H9 (cell line): ENCODE data around the gene CCDC175. TPM values are rescaled to one million over a fixed set of nuclear protein-coding genes. Genes with fewer than 3 reads are reported as not detected.

Experiments used
- DNase-seq: peaks from one replicate; pipeline ENCODE4 v3.0.0-alpha.2; 2017
- H2AFZ ChIP-seq: one replicate; pipeline ENCODE4 v1.6.1; 2013; ENCODE audit warnings: mild to moderate bottlenecking, low read length, control low read depth, moderate library complexity
- H2AK5ac ChIP-seq: 2 replicates; pipeline ENCODE4 v1.6.1; 2013; ENCODE audit warnings: low read length, control low read depth, mixed read lengths; ENCODE audit not compliant: insufficient read length
- H2BK120ac ChIP-seq: one replicate; pipeline ENCODE4 v1.6.1; 2013; ENCODE audit warnings: low read depth, mild to moderate bottlenecking, low read length, control low read depth, inconsistent platforms; ENCODE audit not compliant: poor library complexity, severe bottlenecking
- H2BK12ac ChIP-seq: 2 replicates; pipeline ENCODE4 v1.6.1; 2013; ENCODE audit warnings: low read length, control low read depth, mixed read lengths, low read depth; ENCODE audit not compliant: insufficient read length
- H2BK15ac ChIP-seq: 2 replicates; pipeline ENCODE4 v1.6.1; 2013; ENCODE audit warnings: low read depth, low read length, control low read depth
- H2BK20ac ChIP-seq: one replicate; pipeline ENCODE4 v1.6.1; 2013; ENCODE audit warnings: low read depth, mild to moderate bottlenecking, low read length, control low read depth, inconsistent platforms; ENCODE audit not compliant: poor library complexity, severe bottlenecking
- H2BK5ac ChIP-seq: 2 replicates; pipeline ENCODE4 v1.6.1; 2013; ENCODE audit warnings: low read length, control low read depth, mixed read lengths; ENCODE audit not compliant: insufficient read length
- H3K14ac ChIP-seq: 2 replicates; pipeline ENCODE4 v1.6.1; 2013; ENCODE audit warnings: low read length, control low read depth; ENCODE audit not compliant: insufficient read depth
- H3K18ac ChIP-seq: 2 replicates; pipeline ENCODE4 v1.6.1; 2013; ENCODE audit warnings: low read depth, mild to moderate bottlenecking, mixed read lengths, low read length, control low read depth; ENCODE audit not compliant: insufficient read length
- H3K23ac ChIP-seq: 2 replicates; pipeline ENCODE4 v1.6.1; 2013; ENCODE audit warnings: low read length, control low read depth, mixed read lengths, low read depth; ENCODE audit not compliant: insufficient read length
- H3K23me2 ChIP-seq: 2 replicates; pipeline ENCODE4 v1.6.1; 2013; ENCODE audit warnings: low read depth, mild to moderate bottlenecking, mixed read lengths, low read length, control low read depth; ENCODE audit not compliant: insufficient read length, poor library complexity, severe bottlenecking
- H3K27ac ChIP-seq: 2 replicates; pipeline ENCODE4 v1.5.1; 2013; ENCODE audit warnings: low read length, control low read depth, mixed read lengths, low read depth; ENCODE audit not compliant: insufficient read length
- H3K27me3 ChIP-seq: 2 replicates; pipeline ENCODE4 v1.6.1; 2013; ENCODE audit warnings: low read length, control low read depth, inconsistent platforms; ENCODE audit not compliant: insufficient read depth
- H3K4ac ChIP-seq: 2 replicates; pipeline ENCODE4 v1.6.1; 2013; ENCODE audit warnings: low read depth, mild to moderate bottlenecking, control low read depth, inconsistent platforms, low read length, moderate library complexity
- H3K4me1 ChIP-seq: 2 replicates; pipeline ENCODE4 v1.6.1; 2013; ENCODE audit warnings: low read length, control low read depth, inconsistent platforms; ENCODE audit not compliant: insufficient read depth
- H3K4me2 ChIP-seq: 2 replicates; pipeline ENCODE4 v1.6.1; 2013; ENCODE audit warnings: low read length, control low read depth, mixed read lengths; ENCODE audit not compliant: insufficient read length, insufficient read depth
- H3K56ac ChIP-seq: 2 replicates; pipeline ENCODE4 v1.6.1; 2013; ENCODE audit warnings: low read depth, mild to moderate bottlenecking, mixed read lengths, low read length, control low read depth; ENCODE audit not compliant: insufficient read length
- H3K79me1 ChIP-seq: 2 replicates; pipeline ENCODE4 v1.6.1; 2013; ENCODE audit warnings: low read depth, mild to moderate bottlenecking, moderate library complexity, low read length, control low read depth, inconsistent platforms; ENCODE audit not compliant: insufficient read depth, poor library complexity, severe bottlenecking
- H3K79me2 ChIP-seq: 2 replicates; pipeline ENCODE4 v1.6.1; 2013; ENCODE audit warnings: low read length, control low read depth, inconsistent platforms; ENCODE audit not compliant: insufficient read depth
- H3K9ac ChIP-seq: 2 replicates; pipeline ENCODE4 v1.6.1; 2013; ENCODE audit warnings: low read length, control low read depth, mixed read lengths; ENCODE audit not compliant: insufficient read length; ENCODE audit errors: extremely low read depth
- H3K9me3 ChIP-seq: one replicate; pipeline ENCODE4 v1.6.1; 2013; ENCODE audit warnings: low read depth, low read length, inconsistent platforms; ENCODE audit not compliant: control insufficient read depth
- H3T11ph ChIP-seq: one replicate; pipeline ENCODE4 v1.6.1; 2013; ENCODE audit warnings: mild to moderate bottlenecking, low read length, control low read depth, inconsistent platforms
- H4K20me1 ChIP-seq: one replicate; pipeline ENCODE4 v1.6.1; 2013; ENCODE audit not compliant: control insufficient read depth, insufficient read length, insufficient read depth
- H4K5ac ChIP-seq: 2 replicates; pipeline ENCODE4 v1.6.1; 2013; ENCODE audit warnings: low read depth, mild to moderate bottlenecking, mixed read lengths, low read length, control low read depth; ENCODE audit not compliant: insufficient read length
- H4K8ac ChIP-seq: replicated peaks from 2 replicates; pipeline ENCODE4 v1.6.1; 2013; ENCODE audit warnings: low read length, control low read depth, mixed read lengths, low read depth; ENCODE audit not compliant: insufficient read length
- H4K91ac ChIP-seq: 2 replicates; pipeline ENCODE4 v1.6.1; 2013; ENCODE audit warnings: low read depth, mild to moderate bottlenecking, moderate library complexity, mixed read lengths, low read length, control low read depth; ENCODE audit not compliant: insufficient read length
- H3K27ac Mint-ChIP-seq, 3 experiments: 2 replicates in 2 of 3; 3 replicates in 1 of 3; pipeline ENCODE4 v1.8.0; 2020 to 2021; ENCODE audit warnings: mixed read lengths in 3 of 3, mild to moderate bottlenecking in 1 of 3, moderate library complexity in 1 of 3
- H3K27me3 Mint-ChIP-seq: 2 replicates; pipeline ENCODE4 v1.8.0; 2021; ENCODE audit warnings: low read depth, mild to moderate bottlenecking, moderate library complexity, mixed read lengths
- H3K36me3 Mint-ChIP-seq, 3 experiments: 2 replicates in 2 of 3; 3 replicates in 1 of 3; pipeline ENCODE4 v1.8.0; 2020 to 2021; ENCODE audit warnings: low read depth in 3 of 3, mixed read lengths in 3 of 3; ENCODE audit not compliant: insufficient read depth in 1 of 3
- H3K4me1 Mint-ChIP-seq, 2 experiments: 2 replicates each; pipeline ENCODE4 v1.8.0; 2020; ENCODE audit warnings: mixed read lengths in 2 of 2
- H3K4me3 Mint-ChIP-seq, 2 experiments: 2 replicates in 1 of 2; 3 replicates in 1 of 2; pipeline ENCODE4 v1.8.0; 2020 to 2021; ENCODE audit warnings: mild to moderate bottlenecking in 2 of 2, mixed read lengths in 2 of 2, moderate library complexity in 1 of 2
- H3K9me3 Mint-ChIP-seq, 2 experiments: 2 replicates in 1 of 2; 3 replicates in 1 of 2; pipeline ENCODE4 v1.8.0; 2020; ENCODE audit warnings: mild to moderate bottlenecking in 2 of 2, mixed read lengths in 2 of 2, moderate library complexity in 1 of 2
- CTCF ChIP-seq: fragments of 200-600 bp; sonication (generic); conservative IDR thresholded peaks from 3 replicates; pipeline ENCODE4 v1.8.0; 2021; ENCODE audit warnings: antibody characterized with exemption, mild to moderate bottlenecking
- WGBS: extraction: QIAGEN DNeasy Blood & Tissue Kit; methylation state at CpG from one replicate; pipeline ENCODE4 v1.1.7; 2013; ENCODE audit warnings: missing lambda C conversion rate, low lambda C conversion rate, mixed read lengths; ENCODE audit not compliant: insufficient read length; ENCODE audit errors: extremely low coverage; 5-methylcytosine and 5-hydroxymethylcytosine counted together
- total RNA-seq: library from RNA; stranded (reverse); gene quantifications from 2 replicates; pipeline ENCODE4 v1.2.1, GENCODE V29; 2021

CCDC175 gene
- total RNA-seq, 1 experiment from 2014 or later = 0.09 TPM

- Histone ChIP-seq H3K4me1 (no peaks in the 10 kb centered on the region), H3K4ac (no peak overlapping the region), H4K20me1 (no peaks in the 10 kb centered on the region), H2BK15ac (no peak overlapping the region), H3K23ac (no peak overlapping the region), H2BK12ac (no peak overlapping the region), H4K5ac (no peak overlapping the region), H3K27ac (no peak overlapping the region), H3K18ac (no peak overlapping the region), H4K8ac (no peak overlapping the region), H3K79me1 (no peaks in the 10 kb centered on the region), H2BK5ac (no peak overlapping the region), H3K4me2 (peak overlapping the region; percentile 36), H2AFZ (no peak overlapping the region), H2AK5ac (no peak overlapping the region), H3K79me2 (no peaks in the 10 kb centered on the region), H4K91ac (no peak overlapping the region), H3K23me2 (peaks cover 12% of the 10 kb centered on the region), H3T11ph (no peak overlapping the region), H2BK20ac (no peak overlapping the region), H3K9me3 (no peaks in the 10 kb centered on the region), H3K9ac (peak overlapping the region; percentile 32), H3K14ac (no peak overlapping the region), H3K27me3 (peaks cover 3% of the 10 kb centered on the region; the same call in 1 of the 2 replicates), H2BK120ac (no peak overlapping the region), H3K56ac (no peak overlapping the region)
- H3K27me3 Mint-ChIP-seq = peaks cover 25% of the 10 kb centered on the region
- WGBS = no CpG with 5 or more reads among the region's 105 CpGs
- peak overlapping the region; percentile 75 to 87 for H3K4me3 Mint-ChIP-seq
- peaks cover 0 to 6% (median 0%) of the 10 kb centered on the region in 3 experiments; a peak in 3 of 7 replicates for H3K36me3 Mint-ChIP-seq
- H3K4me1 Mint-ChIP-seq = peaks cover 9 to 12% of the 10 kb centered on the region in 2 experiments
- DNase-seq = peak; percentile 75
- no peak overlapping the region; a peak in 1 of 7 replicates for H3K27ac Mint-ChIP-seq
- TF ChIP-seq CTCF = no peak
- no peaks in the 10 kb centered on the region for H3K9me3 Mint-ChIP-seq
These were observed 111.9 kb downstream of the CCDC175 start for GRCh38 chr14:59464486-59465315.
